NT2/D1 (cell line): ENCODE data around the gene GFER.
A peak's percentile ranks its signal among the peaks of the same experiment; 100 is the strongest.
"Not testable (repeated sequence)": the region's sequence is repeated elsewhere in the genome, so short reads cannot be mapped to it uniquely, and the experiment has no call there.

Source experiments
- DNase-seq: peaks from one replicate; pipeline ENCODE4 v3.0.0-alpha.2; 2011; ENCODE audit warnings: low read depth, low spot score
- H3K27me3 ChIP-seq: 2 replicates; pipeline ENCODE4 v1.6.0; 2011; ENCODE audit warnings: mild to moderate bottlenecking; ENCODE audit not compliant: insufficient read length, insufficient read depth
- H3K36me3 ChIP-seq: 2 replicates; pipeline ENCODE4 v1.6.1; 2011; ENCODE audit warnings: mild to moderate bottlenecking, low read length, mixed read lengths; ENCODE audit not compliant: insufficient read depth, insufficient read length
- H3K4me1 ChIP-seq: 2 replicates; pipeline ENCODE4 v1.5.1; 2011; ENCODE audit not compliant: insufficient read depth, insufficient read length
- H3K4me3 ChIP-seq: 2 replicates; pipeline ENCODE4 v1.5.1; 2011; ENCODE audit warnings: low read depth; ENCODE audit not compliant: insufficient read length
- H3K9ac ChIP-seq: 2 replicates; pipeline ENCODE4 v1.6.0; 2011; ENCODE audit warnings: low read depth; ENCODE audit not compliant: insufficient read length
- H3K9me3 ChIP-seq: 2 replicates; pipeline ENCODE4 v1.5.1; 2011; ENCODE audit warnings: mild to moderate bottlenecking, low read length; ENCODE audit not compliant: insufficient read depth
- SUZ12 ChIP-seq: IDR thresholded peaks from 2 replicates; pipeline ENCODE4 v1.6.1; 2011; ENCODE audit not compliant: insufficient read length, insufficient read depth; ENCODE audit errors: extremely low read depth
- YY1 ChIP-seq: IDR thresholded peaks from 2 replicates; pipeline ENCODE4 v1.6.1; 2011; ENCODE audit not compliant: insufficient read length, insufficient read depth
- ZNF274 ChIP-seq: IDR thresholded peaks from 2 replicates; pipeline ENCODE4 v1.6.1; 2011; ENCODE audit warnings: mild to moderate bottlenecking, low read depth, low read length

The GFER gene

DNA sequence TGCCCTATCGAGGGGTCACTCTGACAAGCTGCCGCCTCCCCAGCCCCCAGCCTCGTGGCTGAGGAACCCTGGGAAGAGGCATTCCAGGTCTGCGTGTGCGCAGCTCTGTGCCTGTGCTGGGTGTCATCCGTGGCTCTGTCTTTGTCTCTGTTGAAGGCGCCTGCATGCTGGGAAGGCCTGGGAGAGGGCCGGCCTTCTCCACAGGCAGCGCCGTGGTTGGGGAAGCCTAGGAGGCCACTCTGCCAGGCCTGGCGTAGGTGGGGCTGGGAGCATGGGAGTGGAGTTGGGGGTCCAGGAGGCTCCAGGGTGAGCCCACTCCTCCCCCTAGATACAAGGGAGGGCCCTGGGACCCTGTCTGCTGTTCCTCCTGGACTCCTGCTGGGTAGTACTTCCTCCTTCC, 46.0 kb downstream of the GFER start:
- Histone ChIP-seq H3K27me3 (peaks cover 21% of the 10 kb centered on the region), H3K9me3 (no peaks in the 10 kb centered on the region), H3K4me1 (peaks cover 55% of the 10 kb centered on the region), H3K36me3 (peaks cover 15% of the 10 kb centered on the region), H3K9ac (no peak overlapping the region), H3K4me3 (no peak overlapping the region)
- no peak for DNase-seq
- TF ChIP-seq SUZ12 (no peak), ZNF274 (no peak), YY1 (no peak)

DNA sequence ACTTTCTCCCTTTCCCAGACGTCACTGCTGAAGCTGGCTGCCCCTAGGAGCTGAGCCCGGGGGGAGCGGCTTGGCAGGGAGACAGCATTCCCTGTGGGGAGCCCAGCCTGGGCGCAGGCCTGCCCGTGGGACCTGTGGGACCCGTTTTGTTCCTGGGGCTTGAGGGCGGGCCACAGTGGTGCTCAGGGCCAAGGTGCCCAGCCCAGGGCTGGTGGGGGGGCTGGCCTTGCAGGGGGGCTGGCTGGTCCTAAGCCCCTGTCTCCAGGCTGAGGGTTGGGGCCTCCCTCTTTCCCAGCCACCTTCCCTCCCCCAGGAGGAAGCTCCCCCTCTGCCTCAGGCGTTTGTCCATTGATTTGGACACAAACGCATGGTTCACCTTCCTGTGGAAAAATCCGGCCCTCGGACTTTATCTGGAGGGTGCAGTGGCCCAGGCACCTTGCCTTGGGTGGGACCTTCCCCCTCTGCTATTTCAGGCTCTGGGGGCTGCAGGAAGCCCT, 47.1 kb downstream of the GFER start:
- Histone ChIP-seq H3K4me3 (no peak overlapping the region), H3K36me3 (peaks cover 16% of the 10 kb centered on the region), H3K27me3 (peaks cover 12% of the 10 kb centered on the region), H3K9me3 (no peaks in the 10 kb centered on the region), H3K4me1 (peaks cover 57% of the 10 kb centered on the region), H3K9ac (peak overlapping the region; percentile 50)
- no peak for TF ChIP-seq YY1
- no peak for DNase-seq

DNA sequence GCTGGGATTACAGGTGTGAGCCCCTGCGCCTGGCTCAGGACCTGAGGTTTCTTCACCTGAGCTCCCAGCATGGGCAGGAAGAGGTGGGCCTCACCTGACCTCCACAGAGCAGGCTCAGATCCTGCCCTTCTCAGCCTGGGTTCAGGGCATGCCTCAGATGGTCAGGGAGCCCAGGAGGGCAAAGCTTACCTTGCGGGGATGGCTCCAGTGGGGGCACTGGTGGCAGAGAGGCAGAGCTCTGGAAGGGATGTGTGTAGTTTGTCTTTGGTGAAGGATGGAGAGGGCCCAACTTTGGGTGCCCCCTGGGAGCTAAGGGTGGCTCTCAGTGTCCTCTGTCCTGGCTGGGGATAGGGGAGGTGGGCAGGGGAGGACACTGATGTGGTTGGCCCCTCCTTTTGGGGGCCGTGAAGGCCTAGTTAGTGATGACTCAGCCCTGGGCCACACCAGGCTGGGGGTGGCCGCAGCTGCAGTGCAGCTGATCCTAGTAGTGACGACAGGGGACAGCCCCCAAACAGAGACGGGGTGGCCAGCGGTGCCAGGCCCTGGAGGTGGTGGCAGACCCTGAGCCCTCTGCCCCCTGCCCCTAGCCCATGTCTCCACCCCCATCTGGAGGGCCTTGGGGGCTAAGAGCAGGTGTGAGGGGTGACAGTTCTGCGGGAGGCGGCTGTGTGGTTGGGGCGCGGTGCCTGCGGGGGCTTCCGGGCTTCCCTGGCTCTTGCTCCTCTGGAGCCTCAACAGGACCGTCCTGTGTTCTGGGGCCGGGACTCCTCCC, 48.5 kb downstream of the GFER start:
- TF ChIP-seq ZNF274 (no peak), YY1 (no peak), SUZ12 (no peak)
- no peaks in the 10 kb centered on the region for H3K9me3 ChIP-seq
- H3K36me3 ChIP-seq: peaks cover 29% of the 10 kb centered on the region
- peaks cover 58% of the 10 kb centered on the region for H3K4me1 ChIP-seq
- H3K27me3 ChIP-seq: peaks cover 4% of the 10 kb centered on the region
- H3K9ac ChIP-seq: no peak overlapping the region
- DNase-seq: no peak
- H3K4me3 ChIP-seq: no peak overlapping the region

DNA sequence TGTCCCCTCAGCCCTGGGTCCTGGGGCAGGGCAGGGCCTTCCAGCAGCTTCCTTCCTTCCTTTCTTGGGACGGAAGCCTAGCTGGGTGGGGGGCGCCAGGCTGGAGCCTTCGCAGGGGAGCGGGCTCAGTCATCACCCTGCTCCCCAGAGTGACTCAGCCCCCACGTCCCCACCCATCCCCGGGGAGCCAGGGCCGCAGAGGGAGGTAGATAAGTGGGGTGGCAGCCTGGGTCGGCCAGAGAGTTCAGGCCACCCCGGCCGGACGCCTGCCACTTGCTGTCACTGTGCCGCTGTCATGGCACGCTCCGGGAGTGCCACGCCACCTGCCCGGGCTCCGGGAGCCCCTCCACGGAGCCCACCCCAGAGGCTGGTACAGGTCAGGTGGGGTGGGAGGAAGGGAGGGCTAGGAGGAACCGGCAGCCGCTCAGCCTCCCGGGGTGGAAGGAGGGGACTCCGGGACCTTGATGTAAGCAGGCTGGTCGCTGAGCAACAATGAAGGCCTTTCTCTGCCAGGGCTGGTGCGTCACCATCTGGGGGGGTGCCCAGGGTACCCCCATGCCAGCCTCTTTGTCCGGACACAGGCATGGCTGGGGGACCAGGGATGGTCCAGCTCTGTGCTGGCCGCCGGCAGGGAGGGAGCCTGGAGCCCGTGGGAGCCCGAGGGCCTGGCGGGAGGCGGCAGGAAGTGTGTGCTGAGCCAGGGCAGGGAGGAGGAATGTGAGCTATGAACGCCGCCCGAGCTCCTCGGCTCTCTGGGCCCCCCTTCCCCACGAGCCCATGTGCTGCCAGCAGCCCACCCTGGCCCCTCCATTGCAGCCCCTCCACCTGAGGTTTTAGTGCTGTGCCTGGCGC, 49.3 kb downstream of the GFER start:
- no peak overlapping the region for H3K4me3 ChIP-seq
- no peak for DNase-seq

DNA sequence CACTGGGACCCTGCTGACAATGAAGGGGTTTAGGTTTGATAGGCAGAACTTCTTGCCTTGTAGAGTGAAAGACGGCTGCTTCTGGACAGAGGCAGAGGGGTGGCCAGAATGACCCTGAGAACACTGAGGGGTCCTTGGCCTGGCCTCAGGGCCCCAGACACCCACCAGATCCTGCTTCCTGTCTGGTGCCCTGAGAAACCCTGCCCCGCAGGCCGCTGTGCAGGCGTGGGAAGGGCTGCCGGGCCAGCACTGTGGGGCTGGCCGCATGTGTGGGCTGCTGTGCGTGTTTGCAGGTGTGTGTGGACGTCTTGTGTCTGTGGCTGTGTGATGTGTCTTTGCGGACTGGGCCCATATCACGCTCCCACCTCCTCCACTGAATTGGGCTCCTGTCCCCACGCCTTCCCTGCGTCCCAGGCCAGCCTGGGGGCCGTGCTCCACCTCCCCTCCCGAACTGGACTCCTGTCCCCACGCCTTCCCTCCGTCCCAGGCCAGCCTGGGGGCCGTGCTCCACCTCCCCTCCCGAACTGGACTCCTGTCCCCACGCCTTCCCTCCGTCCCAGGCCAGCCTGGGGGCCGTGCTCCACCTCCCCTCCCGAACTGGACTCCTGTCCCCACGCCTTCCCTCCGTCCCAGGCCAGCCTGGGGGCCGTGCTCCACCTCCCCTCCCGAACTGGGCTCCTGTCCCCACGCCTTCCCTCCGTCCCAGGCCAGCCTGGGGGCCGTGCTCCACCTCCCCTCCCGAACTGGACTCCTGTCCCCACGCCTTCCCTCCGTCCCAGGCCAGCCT, 50.1 kb downstream of the GFER start:
- not testable (repeated sequence) for DNase-seq, H3K27me3 ChIP-seq, H3K4me3 ChIP-seq, H3K9me3 ChIP-seq
- H3K4me1 ChIP-seq: peaks cover 52% of the 10 kb centered on the region
- peak overlapping the region; percentile 28 for H3K9ac ChIP-seq
- H3K36me3 ChIP-seq: peaks cover 39% of the 10 kb centered on the region

More for the DNA sequence above, 49.3 kb downstream of the GFER start:
- TF ChIP-seq YY1 (no peak), ZNF274 (no peak), SUZ12 (no peak)
- Histone ChIP-seq H3K36me3 (peaks cover 34% of the 10 kb centered on the region), H3K9me3 (no peaks in the 10 kb centered on the region), H3K4me1 (peaks cover 52% of the 10 kb centered on the region), H3K9ac (peak overlapping the region; percentile 28), H3K27me3 (no peaks in the 10 kb centered on the region)

DNA sequence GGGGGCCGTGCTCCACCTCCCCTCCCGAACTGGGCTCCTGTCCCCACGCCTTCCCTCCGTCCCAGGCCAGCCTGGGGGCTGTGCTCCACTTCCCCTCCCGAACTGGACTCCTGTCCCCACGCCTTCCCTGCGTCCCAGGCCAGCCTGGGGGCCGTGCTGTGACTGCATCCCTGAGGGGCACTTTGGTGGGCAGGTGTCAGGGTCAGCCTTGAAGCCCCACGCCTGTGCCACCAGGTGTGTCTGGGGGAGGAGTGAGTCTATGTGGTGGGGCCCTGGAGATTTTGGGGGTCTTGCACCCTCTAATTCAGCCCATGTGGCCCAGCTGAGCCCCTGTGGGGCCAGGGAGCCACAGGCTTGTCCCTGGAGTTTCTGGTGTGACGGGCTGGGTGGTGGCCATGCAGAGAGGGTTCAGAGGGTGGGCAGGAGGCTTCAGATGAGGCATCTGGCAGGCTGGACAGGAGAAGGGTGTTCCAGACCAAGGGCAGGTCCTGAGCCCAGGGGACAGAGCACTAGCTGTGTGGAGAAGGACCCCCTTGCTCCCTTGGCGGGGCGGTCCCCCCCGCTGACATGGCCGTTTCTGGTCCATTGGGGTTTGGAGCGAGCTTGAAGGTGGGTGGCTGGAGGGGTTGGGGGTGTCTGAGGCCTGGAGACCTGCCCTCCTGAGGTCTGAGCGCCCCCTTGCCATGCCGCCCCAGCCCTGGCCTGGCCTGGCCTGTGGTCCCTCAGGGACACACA, 50.9 kb downstream of the GFER start:
- TF ChIP-seq SUZ12 (no peak), YY1 (no peak), ZNF274 (no peak)
- Histone ChIP-seq H3K4me3 (no peak overlapping the region), H3K9ac (peak overlapping the region; percentile 50), H3K27me3 (no peaks in the 10 kb centered on the region), H3K9me3 (no peaks in the 10 kb centered on the region), H3K4me1 (peaks cover 57% of the 10 kb centered on the region), H3K36me3 (peaks cover 38% of the 10 kb centered on the region)
- no peak for DNase-seq
